ENCODE measurements around the gene COX8A. TPM values are rescaled to one million over a fixed set of nuclear protein-coding genes. Genes with fewer than 3 reads are reported as not detected.

The COX8A gene
- 163 and 177 TPM in 2 replicates for total RNA-seq

GRCh38 chr11:63974259-63975143, at the start of gene COX8A:
COX8A (plus strand) TSS chr11:63974620; CDS start chr11:63974681, 61 bp downstream.

GRCh38 chr11:63938479-63939396, 35.7 kb upstream of the COX8A start, which contains the start of gene NAA40:
NAA40 (plus strand) TSS chr11:63939002; CDS start chr11:63939097, 95 bp downstream.

GRCh38 chr11:63986156-63986931, 11.9 kb downstream of the COX8A start, which contains the start of gene OTUB1:
OTUB1 (plus strand) TSS chr11:63986438; CDS start chr11:63986457, 19 bp downstream.

Small RNA genes within 50 kb of the gene (small RNA-seq; reads per million reads assigned to genes)
- not detected for gene RNU6-45P

Other genes with a start within 250 kb of the COX8A start
- gene ZFTA, start 205.8 kb upstream of the COX8A start, total RNA-seq = 11.9 and 12.5 TPM in 2 replicates
- 9.0 and 10.6 TPM in 2 replicates for gene SPINDOC, start 161.2 kb upstream of the COX8A start, total RNA-seq
- 11.4 and 14.9 TPM in 2 replicates for gene MARK2, start 135.5 kb upstream of the COX8A start, total RNA-seq
- gene RCOR2, start 57.5 kb upstream of the COX8A start, total RNA-seq = 0.65 and 0.97 TPM in 2 replicates
- 12.2 and 14.5 TPM in 2 replicates for gene NAA40, start 35.6 kb upstream of the COX8A start, total RNA-seq
- gene OTUB1, start 11.8 kb downstream of the COX8A start, total RNA-seq = 32.6 and 36.7 TPM in 2 replicates
- gene FLRT1, start 61.3 kb downstream of the COX8A start, total RNA-seq = under 0.01 and 0.11 TPM in 2 replicates
- 12.3 and 13.9 TPM in 2 replicates for gene MACROD1, start 191.5 kb downstream of the COX8A start, total RNA-seq
- 84.9 and 87.6 TPM in 2 replicates for gene STIP1, start 211.6 kb downstream of the COX8A start, total RNA-seq
- 1.0 and 1.2 TPM in 2 replicates for gene FERMT3, start 232.1 kb downstream of the COX8A start, total RNA-seq

Data from articular chondrocyte of knee joint (primary cell).